ENCODE data around the gene PHF21A.

Gene PHF21A

GRCh38 chr11:45897556-45897955, 223.7 kb downstream of the PHF21A start:
- ChIA-PET POLR2A (ENCODE audit: low non-redundant PET) (no interaction called here), CTCF (interaction anchor here (1.0 to 1.4 kb wide), 2 partner anchors 15 to 21 kb away, joined by 3 to 5 read pairs; partner anchors contain the start of gene PEX16)
- DNase-seq (ENCODE audit: low spot score), result no peak
- H3K27ac ChIP-seq, result no peak overlapping the region
- TF ChIP-seq CTCF (conservative IDR thresholded peaks at IDR 0.05; ENCODE audit: low read depth), result no peak

GRCh38 chr11:45896422-45896984, 224.8 kb downstream of the PHF21A start:
- H3K27ac ChIP-seq, result no peak overlapping the region
- no peak for TF ChIP-seq CTCF (conservative IDR thresholded peaks at IDR 0.05; ENCODE audit: low read depth)
- no peak for DNase-seq (ENCODE audit: low spot score)
- POLR2A ChIA-PET (ENCODE audit: low non-redundant PET), result interaction anchor here (0.5 kb wide), 1 partner anchor 1171 kb away, joined by 4 read pairs; no protein-coding TSS in a partner anchor
- CTCF ChIA-PET, result no interaction called here

GRCh38 chr11:45895553-45896259, 225.5 kb downstream of the PHF21A start:
- POLR2A ChIA-PET (ENCODE audit: low non-redundant PET), result interaction anchor here (0.5 kb wide), 1 partner anchor 1170 kb away, joined by 4 read pairs; no protein-coding TSS in a partner anchor
- no peak for TF ChIP-seq CTCF (conservative IDR thresholded peaks at IDR 0.05; ENCODE audit: low read depth)
- CTCF ChIA-PET, result interaction anchor here (1.1 kb wide), 1 partner anchor 23 kb away, joined by 4 read pairs; no protein-coding TSS in a partner anchor
- DNase-seq (ENCODE audit: low spot score), result no peak
- no peak overlapping the region for H3K27ac ChIP-seq

GRCh38 chr11:45894555-45895247, 226.6 kb downstream of the PHF21A start:
- no peak for DNase-seq (ENCODE audit: low spot score)
- CTCF ChIA-PET, result interaction anchor here (1.1 kb wide), 1 partner anchor 22 kb away, joined by 4 read pairs; no protein-coding TSS in a partner anchor
- TF ChIP-seq CTCF (conservative IDR thresholded peaks at IDR 0.05; ENCODE audit: low read depth), result no peak
- no peak overlapping the region for H3K27ac ChIP-seq
- POLR2A ChIA-PET (ENCODE audit: low non-redundant PET), result no interaction called here

GRCh38 chr11:45892856-45893255, 228.4 kb downstream of the PHF21A start:
- no peak overlapping the region for H3K27ac ChIP-seq
- ChIA-PET POLR2A (ENCODE audit: low non-redundant PET) (no interaction called here), CTCF (interaction anchor here (0.7 kb wide), 1 partner anchor 101 kb away, joined by 4 read pairs; no protein-coding TSS in a partner anchor)
- no peak for TF ChIP-seq CTCF (conservative IDR thresholded peaks at IDR 0.05; ENCODE audit: low read depth)
- no peak for DNase-seq (ENCODE audit: low spot score)

GRCh38 chr11:45890886-45891550, 230.2 kb downstream of the PHF21A start:
- ChIA-PET CTCF (interaction anchor here (0.6 kb wide), 1 partner anchor 79 kb away, joined by 6 read pairs; no protein-coding TSS in a partner anchor), POLR2A (ENCODE audit: low non-redundant PET) (no interaction called here)
- DNase-seq (ENCODE audit: low spot score), result no peak
- no peak for TF ChIP-seq CTCF (conservative IDR thresholded peaks at IDR 0.05; ENCODE audit: low read depth)
- H3K27ac ChIP-seq, result no peak overlapping the region

Data from RWPE1 (cell line).